ENCODE data around the gene ATG10. TPM values are rescaled to one million over a fixed set of nuclear protein-coding genes. Genes with fewer than 3 reads are reported as not detected.

The ATG10 gene
- total RNA-seq, 1 experiment from 2014 or later: 7.6 TPM

GRCh38 chr5:82046276-82046647 lies 74.4 kb downstream of the ATG10 start:
- H3K79me1 ChIP-seq (ENCODE audit: insufficient read depth, low read depth, low read length, poor library complexity, severe bottlenecking): no peaks in the 10 kb centered on the region
- H2BK20ac ChIP-seq (ENCODE audit: low read depth, low read length, poor library complexity, severe bottlenecking): no peak overlapping the region
- no peaks in the 10 kb centered on the region for H4K20me1 ChIP-seq (ENCODE audit: control insufficient read depth, insufficient read depth, insufficient read length)
- H3K4me1 ChIP-seq (ENCODE audit: insufficient read depth, low read length): no peaks in the 10 kb centered on the region
- H3K4me1 Mint-ChIP-seq: no peaks in the 10 kb centered on the region
- H4K8ac ChIP-seq (replicated peaks; ENCODE audit: insufficient read length, low read depth, low read length): no peak overlapping the region
- WGBS (ENCODE audit: extremely low coverage, insufficient read length, low lambda C conversion rate): no CpG with 5 or more reads among the region's 2 CpGs
- no peak overlapping the region for H2BK12ac ChIP-seq (ENCODE audit: insufficient read length, low read depth, low read length)
- no peak for TF ChIP-seq CTCF (conservative IDR thresholded peaks at IDR 0.05)
- no peak overlapping the region for H3K14ac ChIP-seq (ENCODE audit: insufficient read depth, low read length)
- no peak overlapping the region for H4K91ac ChIP-seq (ENCODE audit: insufficient read length, low read depth, low read length)
- H3K79me2 ChIP-seq (ENCODE audit: insufficient read depth, low read length): no peaks in the 10 kb centered on the region
- no peaks in the 10 kb centered on the region for H3K9me3 ChIP-seq (ENCODE audit: control insufficient read depth, low read depth, low read length)
- H2AFZ ChIP-seq (ENCODE audit: low read length): no peak overlapping the region
- no peak overlapping the region for H4K5ac ChIP-seq (ENCODE audit: insufficient read length, low read depth, low read length)
- no peak overlapping the region for H3K56ac ChIP-seq (ENCODE audit: insufficient read length, low read depth, low read length)
- no peak overlapping the region for H3T11ph ChIP-seq (ENCODE audit: low read length)
- peaks cover 21 to 32% (median 27%) of the 10 kb centered on the region in 3 experiments for H3K36me3 Mint-ChIP-seq (ENCODE audit: insufficient read depth in 1 of 3, low read depth in 3 of 3)
- H2BK120ac ChIP-seq (ENCODE audit: low read depth, low read length, poor library complexity, severe bottlenecking): no peak overlapping the region
- no peaks in the 10 kb centered on the region for H3K27me3 ChIP-seq (ENCODE audit: insufficient read depth, low read length)
- H2AK5ac ChIP-seq (ENCODE audit: insufficient read length, low read length): no peak overlapping the region
- no peak overlapping the region for H2BK5ac ChIP-seq (ENCODE audit: insufficient read length, low read length)
- H3K27me3 Mint-ChIP-seq (ENCODE audit: low read depth): no peaks in the 10 kb centered on the region
- no peak overlapping the region for H3K4me3 Mint-ChIP-seq
- no peak overlapping the region for H3K27ac ChIP-seq (ENCODE audit: insufficient read length, low read depth, low read length)
- no peak for DNase-seq
- no peak overlapping the region for H3K4me2 ChIP-seq (ENCODE audit: insufficient read depth, insufficient read length, low read length)
- H3K9ac ChIP-seq (ENCODE audit: extremely low read depth, insufficient read length, low read length): no peak overlapping the region
- H3K18ac ChIP-seq (ENCODE audit: insufficient read length, low read depth, low read length): no peak overlapping the region
- no peak overlapping the region for H3K23ac ChIP-seq (ENCODE audit: insufficient read length, low read depth, low read length)
- peaks cover 21 to 31% of the 10 kb centered on the region in 2 experiments for H3K9me3 Mint-ChIP-seq
- no peak overlapping the region for H3K27ac Mint-ChIP-seq
- no peak overlapping the region for H2BK15ac ChIP-seq (ENCODE audit: low read depth, low read length)
- H3K23me2 ChIP-seq (ENCODE audit: insufficient read length, low read depth, low read length, poor library complexity, severe bottlenecking): no peaks in the 10 kb centered on the region
- no peak overlapping the region for H3K4ac ChIP-seq (ENCODE audit: low read depth, low read length)

Measured in H9 (cell line).